ENCODE data around the gene SLC26A8.

DNA sequence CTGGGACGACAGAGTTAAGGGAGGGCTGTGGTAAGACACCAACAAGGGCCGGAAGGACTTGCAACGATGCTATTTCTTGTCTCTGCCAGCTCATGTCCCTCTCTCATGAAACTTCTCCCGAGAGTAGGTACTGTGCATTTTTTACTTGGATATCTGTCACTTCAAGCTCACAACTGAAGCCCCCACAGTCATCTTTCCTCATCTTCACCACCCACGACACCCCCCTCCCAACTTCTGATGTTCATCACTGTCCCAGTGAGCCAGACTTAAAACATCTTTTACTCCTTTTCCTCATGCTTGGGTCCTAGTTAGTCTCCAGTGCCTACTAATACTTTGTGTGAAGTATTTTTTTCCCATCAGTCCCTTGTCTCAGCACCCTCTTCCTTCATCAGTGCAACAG lies 68.9 kb downstream of the SLC26A8 start:
- TF ChIP-seq YY1 (IDR thresholded peaks at IDR 0.05; ENCODE audit: insufficient read depth, insufficient read length) (no peak), ZNF274 (IDR thresholded peaks at IDR 0.05; ENCODE audit: low read depth, low read length) (no peak)

Data from NT2/D1 (cell line).